Epithelial cell of esophagus (primary cell): Measurements from ENCODE around the gene NOTUM.
A peak's percentile ranks its signal among the peaks of the same experiment; 100 is the strongest.

Source experiments
- DNase-seq: peaks from one replicate; pipeline ENCODE4 v3.0.0; 2010; ENCODE audit warnings: low read depth
- H3K4me3 ChIP-seq: 2 replicates; pipeline ENCODE4 v1.5.1; 2011; ENCODE audit warnings: mild to moderate bottlenecking, low read length, control low read depth
- TF ChIP-seq, protein P1 (sequence below): IDR thresholded peaks from 2 replicates; pipeline ENCODE4 v1.5.1; 2011; ENCODE audit warnings: low read depth, mild to moderate bottlenecking, low read length, control low read depth, inconsistent platforms; ENCODE audit not compliant: insufficient read depth; ENCODE audit errors: missing control alignments

The NOTUM gene

GRCh38 chr17:81976332-81977210 is 15.6 kb upstream of the NOTUM start:
- TF ChIP-seq, protein P1, sequence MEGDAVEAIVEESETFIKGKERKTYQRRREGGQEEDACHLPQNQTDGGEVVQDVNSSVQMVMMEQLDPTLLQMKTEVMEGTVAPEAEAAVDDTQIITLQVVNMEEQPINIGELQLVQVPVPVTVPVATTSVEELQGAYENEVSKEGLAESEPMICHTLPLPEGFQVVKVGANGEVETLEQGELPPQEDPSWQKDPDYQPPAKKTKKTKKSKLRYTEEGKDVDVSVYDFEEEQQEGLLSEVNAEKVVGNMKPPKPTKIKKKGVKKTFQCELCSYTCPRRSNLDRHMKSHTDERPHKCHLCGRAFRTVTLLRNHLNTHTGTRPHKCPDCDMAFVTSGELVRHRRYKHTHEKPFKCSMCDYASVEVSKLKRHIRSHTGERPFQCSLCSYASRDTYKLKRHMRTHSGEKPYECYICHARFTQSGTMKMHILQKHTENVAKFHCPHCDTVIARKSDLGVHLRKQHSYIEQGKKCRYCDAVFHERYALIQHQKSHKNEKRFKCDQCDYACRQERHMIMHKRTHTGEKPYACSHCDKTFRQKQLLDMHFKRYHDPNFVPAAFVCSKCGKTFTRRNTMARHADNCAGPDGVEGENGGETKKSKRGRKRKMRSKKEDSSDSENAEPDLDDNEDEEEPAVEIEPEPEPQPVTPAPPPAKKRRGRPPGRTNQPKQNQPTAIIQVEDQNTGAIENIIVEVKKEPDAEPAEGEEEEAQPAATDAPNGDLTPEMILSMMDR: no peak
- peak; percentile 29 for DNase-seq
- H3K4me3 ChIP-seq: peak overlapping the region; percentile 62

- H3K4me3 ChIP-seq: no peak overlapping the region
- TF ChIP-seq, protein P1: no peak
- DNase-seq: no peak
These were observed 12.4 kb upstream of the NOTUM start for GRCh38 chr17:81973432-81973831.

DNA sequence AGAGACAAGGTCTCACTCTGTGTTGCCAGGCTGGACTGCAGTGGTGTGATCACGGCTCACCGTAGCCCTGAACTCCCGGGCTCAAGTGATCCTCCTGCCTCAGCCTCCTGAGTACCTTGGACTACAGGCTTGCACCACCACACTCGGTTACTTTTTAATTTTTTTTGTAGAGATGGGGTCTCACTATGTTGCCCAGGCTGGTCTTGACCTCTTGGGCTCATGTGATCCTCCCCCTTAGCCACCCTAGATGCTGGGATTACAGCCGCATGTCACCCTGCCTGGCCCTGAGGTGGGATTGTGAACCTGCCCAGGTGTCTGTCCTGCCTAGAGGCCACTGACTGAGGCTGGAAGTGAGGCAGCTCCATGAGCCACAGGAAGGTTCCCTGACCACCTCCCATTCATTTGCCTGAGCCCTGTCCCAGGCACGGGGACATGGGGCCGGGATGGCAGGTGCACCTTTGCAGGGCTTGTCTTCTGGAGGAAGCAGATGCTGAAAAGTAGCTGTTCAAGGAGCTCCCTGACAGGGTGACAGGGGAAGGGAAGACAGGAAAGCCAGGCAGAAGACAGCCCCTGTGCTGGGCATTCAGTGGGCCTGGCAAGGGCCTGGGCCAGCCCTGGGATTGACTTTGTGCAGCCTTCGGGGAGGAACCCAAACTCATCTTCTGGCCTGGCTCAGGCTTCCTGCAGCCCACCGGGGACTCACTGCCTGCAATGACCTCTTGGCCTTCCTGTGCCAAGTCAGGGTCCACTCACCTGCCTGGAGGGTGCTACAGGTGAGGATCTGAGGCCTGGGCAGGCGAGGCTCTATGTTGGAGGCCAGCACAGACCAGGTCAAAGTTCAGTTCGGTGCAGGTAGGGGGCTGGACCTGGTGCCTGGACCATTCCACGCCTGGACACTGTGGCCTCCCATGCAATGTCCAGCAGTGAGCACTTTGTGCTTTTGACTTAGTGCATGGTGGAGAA is 8.1 kb upstream of the NOTUM start:
- TF ChIP-seq, protein P1: no peak
- H3K4me3 ChIP-seq: no peak overlapping the region
- DNase-seq: no peak

- TF ChIP-seq, protein P1: no peak
- H3K4me3 ChIP-seq: no peak overlapping the region
- DNase-seq: no peak
These were observed 7.4 kb upstream of the NOTUM start for GRCh38 chr17:81968396-81968745.

- H3K4me3 ChIP-seq: no peak overlapping the region
- TF ChIP-seq, protein P1: no peak
- DNase-seq: peak; percentile 32
These were observed 6.8 kb upstream of the NOTUM start for GRCh38 chr17:81967533-81968395.

DNA sequence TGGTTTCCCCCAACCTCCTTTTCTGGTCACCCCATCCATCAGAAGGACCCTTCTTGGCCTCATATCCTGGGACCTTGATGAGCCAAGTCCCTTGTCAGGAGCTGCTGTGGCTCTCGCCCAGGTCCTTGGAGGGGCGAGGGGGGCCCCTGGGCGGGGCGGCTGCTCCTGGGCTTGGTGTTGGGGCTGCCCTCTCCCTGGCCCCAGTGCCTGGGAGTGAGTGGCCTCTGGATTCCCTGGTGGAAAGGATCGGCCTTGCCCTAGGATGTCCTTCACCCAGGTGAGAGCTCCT is 6.2 kb upstream of the NOTUM start:
- no peak for DNase-seq
- TF ChIP-seq, protein P1: no peak
- H3K4me3 ChIP-seq: no peak overlapping the region
